Measurements from ENCODE around the gene ADAMTS8.
A peak's percentile ranks its signal among the peaks of the same experiment; 100 is the strongest.

Gene ADAMTS8

DNA sequence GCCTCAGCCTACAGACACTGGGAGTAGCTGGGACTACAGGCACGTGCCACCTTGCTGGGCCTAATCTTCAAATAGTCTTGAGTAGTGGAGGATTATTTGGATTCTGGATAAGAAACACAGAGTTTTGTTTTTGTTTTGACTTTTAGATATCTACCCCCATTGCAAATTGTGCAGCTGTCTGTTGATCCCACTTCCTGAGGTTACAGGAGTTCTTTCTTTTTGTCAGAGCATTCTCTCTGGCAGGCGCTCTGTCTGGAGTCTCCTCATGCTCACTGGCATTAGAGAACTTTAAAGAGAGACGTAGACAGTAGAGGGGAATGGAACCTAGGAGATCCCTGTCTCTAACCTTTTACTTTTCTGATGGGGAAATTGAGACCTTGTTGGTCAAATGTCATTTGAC, 7.8 kb upstream of the ADAMTS8 start:
- DNase-seq, result no peak

GRCh38 chr11:130435671-130436070, 7.3 kb upstream of the ADAMTS8 start:
- no peak for DNase-seq

GRCh38 chr11:130434521-130435223, 6.3 kb upstream of the ADAMTS8 start:
- peak; percentile 51 to 83 for DNase-seq

DNA sequence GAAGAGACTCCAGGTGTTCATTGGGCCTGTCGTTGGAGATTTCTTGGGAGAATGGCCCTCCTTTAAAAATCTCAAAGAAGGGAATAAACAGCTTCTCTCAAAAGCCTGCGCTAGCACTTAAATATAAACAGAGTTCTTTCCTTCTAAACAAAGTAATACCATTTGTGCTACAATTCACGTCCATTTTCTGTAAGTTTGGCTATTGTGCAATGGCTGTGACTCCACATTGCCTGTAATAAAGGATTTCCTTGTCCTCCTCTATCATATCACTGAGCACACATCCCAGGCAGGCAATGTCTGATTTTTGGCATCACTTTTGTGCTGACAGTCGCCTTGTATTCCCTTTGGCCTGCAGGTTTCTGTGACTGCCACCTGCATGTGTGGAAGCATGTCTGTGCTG, 4.9 kb upstream of the ADAMTS8 start:
- no peak for DNase-seq

DNA sequence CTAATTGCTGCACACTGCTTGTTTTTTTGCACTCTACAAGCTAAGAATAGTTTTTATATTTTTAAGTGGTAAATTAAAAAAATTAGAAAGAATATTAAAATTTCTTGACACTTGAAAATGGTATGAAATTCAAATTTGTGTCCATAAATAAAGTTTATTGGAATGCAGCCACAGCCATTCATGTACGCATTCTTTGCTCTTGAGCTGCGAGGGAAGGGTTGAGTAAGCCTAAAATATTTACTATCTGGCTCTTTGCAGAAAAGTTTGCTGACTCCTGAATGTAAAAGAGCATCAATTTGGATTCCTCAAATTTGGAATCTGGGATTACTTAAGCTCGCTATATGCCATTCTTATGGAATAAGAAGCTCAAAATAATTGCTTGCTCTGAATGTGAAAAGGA, 3.4 kb upstream of the ADAMTS8 start:
- DNase-seq, result no peak

GRCh38 chr11:130431331-130431773, 2.9 kb upstream of the ADAMTS8 start:
- peak in 1 of 2 experiments; percentile 46 for DNase-seq

DNA sequence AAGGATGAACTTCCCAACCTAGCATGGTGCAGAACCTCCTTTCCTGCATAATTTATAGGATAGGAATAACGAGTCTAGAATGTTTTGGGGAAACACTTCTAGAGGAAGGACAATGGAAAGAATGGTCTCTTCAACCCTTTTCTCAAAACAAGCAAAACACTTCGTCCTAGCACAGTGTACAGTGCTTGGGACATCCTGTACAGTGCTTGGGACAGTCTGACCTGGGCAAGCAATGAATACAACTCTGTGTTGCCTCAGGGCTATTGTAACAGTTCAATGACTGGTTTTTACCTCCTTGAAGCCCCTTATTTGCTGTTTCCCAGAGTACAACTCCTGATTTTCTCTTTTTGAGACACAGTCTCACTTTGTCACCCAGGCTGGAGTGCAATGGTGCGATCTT, 1.6 kb upstream of the ADAMTS8 start:
- DNase-seq, result no peak

GRCh38 chr11:130429120-130429681, 792 bp upstream of the ADAMTS8 start:
- no peak for DNase-seq

DNA sequence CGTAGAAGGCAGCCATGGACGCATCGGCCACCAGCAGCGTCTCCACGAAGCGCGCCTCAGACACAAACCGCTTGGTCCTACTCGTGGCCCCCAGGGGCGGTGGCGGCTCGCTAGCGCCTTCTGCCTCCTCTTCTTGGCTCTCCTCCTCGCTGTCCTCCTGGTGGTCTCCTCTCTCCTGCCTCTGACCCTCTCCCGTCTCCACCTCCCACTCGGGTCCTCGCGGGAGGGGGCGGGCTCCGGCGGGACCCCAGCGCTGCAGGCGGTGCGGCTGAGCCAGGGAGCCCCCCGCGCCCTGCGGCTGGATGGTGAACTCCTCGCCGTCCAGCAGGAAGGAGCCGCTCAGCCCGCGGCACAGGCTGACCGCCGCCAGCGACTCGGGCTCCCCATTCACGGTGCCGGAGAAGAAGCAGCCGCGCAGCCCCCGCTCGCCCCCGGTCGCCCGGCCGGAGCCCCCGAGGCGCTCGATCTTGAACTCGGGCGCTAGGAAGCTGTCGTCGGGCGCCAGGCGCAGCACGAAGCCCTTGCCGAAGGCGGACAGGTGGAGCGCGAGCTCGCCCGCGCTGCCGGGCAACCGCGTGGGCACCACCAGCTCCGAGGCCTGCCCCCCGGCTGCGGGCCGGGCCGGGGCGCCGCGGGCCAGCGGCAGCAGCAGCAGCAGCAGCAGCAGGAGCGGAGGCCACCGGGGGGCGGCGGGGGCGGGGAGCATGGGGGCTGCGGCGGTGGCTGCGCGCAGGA, 661 bp downstream of the ADAMTS8 start:
- peak in 1 of 2 experiments; percentile 40 for DNase-seq

- no peak for DNase-seq
Observed at GRCh38 chr11:130426837-130427341, 1.5 kb downstream of the ADAMTS8 start.

DNA sequence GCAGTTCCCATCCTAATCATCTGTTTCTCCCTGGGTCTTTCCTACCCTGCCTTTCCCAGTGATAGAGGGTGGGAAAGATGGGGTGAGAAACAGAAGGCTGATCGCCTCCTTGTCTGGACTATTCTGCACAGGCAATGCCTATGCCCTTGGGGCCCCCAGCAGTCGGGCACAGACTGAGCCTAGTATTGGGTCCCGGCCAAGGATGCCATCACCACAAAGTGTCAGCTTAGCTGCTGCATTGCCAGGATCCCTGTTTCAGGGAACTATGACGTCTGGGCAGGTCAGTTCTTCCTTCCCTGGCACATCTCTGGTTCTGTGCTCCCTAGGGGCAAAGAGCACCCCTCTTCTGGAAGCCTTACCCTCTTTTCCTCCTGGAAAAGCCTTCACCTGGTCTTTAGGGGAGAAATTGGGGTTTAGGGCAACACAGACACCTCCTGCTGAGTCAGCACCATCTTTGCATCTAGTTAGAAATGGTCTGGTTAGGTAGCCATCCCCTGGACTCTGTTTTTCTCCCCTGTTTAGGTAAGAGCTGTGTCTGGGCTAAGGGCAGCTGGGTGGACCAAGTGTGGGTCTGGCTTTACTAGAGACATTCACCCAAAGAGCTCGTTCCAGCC, 2.1 kb downstream of the ADAMTS8 start:
- no peak for DNase-seq

DNA sequence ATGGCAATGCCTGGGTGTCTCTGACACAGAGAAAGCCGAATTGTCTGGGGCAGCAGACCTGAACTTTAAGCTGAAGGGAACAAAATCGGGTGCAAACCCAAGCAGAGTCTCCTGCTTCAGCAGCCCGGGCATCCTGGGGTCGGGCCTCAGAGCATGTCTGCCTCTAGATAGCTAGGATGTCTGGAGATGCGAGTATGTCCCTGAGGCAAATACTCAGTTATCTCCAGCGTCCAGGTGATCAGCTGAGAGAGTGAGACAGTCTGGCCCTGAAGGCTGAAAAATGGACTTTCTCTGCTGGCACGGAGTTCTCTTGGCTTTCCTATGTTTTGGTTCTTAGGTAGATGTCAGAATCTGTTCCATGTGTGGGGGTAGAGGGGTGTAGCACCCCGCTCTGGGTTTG, 3.3 kb downstream of the ADAMTS8 start:
- DNase-seq, result no peak

GRCh38 chr11:130424613-130425140, 3.7 kb downstream of the ADAMTS8 start:
- no peak for DNase-seq

DNA sequence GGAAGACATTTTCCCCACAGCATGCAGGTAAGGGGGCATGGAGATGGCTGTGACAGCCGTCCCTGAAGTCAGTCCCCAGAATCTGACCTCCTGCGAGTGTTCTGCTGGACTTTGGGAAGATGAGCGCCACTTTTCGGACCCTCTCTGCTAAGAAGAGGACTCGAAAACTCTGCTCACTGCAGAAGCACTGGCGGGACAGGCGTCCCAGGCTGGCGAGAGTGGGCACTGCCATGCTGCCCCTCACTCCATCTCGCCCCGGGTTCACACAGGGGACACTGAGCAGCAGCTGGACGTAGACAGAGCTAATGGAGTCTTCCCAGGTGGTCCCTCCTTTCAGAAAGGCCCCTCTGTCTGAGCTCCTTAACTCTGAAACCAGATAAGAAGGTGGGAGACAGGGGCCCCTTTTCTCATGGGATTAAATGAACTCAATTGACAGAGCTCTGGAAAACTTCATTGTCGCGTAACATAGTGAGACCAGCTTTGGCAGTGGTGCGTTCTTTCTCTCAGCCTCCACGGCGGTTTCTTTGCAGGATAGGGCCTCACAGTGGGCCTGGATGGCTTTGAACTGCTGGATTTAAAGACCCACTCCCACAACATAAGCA, 4.8 kb downstream of the ADAMTS8 start:
- DNase-seq, result no peak

GRCh38 chr11:130422251-130422995, 6.0 kb downstream of the ADAMTS8 start:
- no peak for DNase-seq

GRCh38 chr11:130421697-130422096, 6.7 kb downstream of the ADAMTS8 start:
- DNase-seq, result no peak

DNA sequence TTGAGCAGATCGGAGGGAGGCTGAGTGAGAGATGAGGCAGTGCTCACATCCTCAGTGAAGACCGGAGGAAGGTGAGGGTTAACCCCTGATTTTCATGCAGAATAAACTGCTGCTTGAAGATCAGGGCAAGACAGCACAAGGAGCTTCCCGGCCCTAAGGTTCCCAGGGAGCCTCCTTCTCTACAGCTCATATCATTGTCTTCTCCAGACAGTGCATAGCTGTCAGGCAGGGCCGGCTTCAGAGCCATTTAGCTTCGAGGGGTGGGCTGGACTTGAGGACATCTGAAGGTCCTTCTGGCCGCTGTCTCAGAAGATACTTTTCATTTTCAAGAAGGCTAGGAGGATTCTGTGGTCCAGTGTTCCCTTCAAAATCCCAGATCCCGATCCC, 7.2 kb downstream of the ADAMTS8 start:
- no peak for DNase-seq

DNA sequence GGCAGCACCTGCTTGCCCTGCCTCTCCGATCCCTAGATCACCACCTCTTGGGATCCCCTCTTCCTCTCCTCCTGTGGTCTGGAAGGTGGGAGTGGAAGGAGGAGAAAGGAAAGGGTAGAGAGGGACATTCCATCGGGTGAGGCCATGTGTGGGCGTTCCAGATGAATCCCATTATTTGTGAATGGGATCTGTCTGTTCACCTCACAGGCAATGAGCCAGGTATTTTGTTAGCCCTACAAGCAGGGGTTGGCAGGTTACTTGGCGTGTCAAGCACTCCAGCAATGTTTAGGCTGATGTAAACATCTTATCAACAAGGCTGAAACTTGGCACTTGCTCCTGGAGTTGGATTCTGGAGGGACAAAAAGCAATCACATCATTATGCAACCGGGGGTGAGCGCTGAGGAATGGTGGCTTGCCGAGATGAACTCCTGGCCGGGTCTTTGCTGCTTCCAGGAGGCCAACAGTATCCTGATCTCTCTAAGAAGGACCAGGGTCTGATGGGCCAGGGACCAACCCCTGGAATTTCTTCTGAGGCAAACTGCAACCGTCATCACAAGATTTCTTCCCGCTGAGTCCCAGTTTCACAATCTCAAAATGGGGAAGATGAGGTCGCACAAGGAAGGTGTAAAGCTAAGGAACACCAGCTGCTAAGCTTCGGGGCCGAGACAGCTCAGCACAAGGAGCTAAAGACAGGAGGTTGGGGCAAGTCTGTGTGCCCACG, 7.8 kb downstream of the ADAMTS8 start:
- DNase-seq, result no peak

GRCh38 chr11:130418756-130419155, 9.7 kb downstream of the ADAMTS8 start:
- no peak for DNase-seq

GRCh38 chr11:130418210-130418609, 10.2 kb downstream of the ADAMTS8 start:
- no peak for DNase-seq

DNA sequence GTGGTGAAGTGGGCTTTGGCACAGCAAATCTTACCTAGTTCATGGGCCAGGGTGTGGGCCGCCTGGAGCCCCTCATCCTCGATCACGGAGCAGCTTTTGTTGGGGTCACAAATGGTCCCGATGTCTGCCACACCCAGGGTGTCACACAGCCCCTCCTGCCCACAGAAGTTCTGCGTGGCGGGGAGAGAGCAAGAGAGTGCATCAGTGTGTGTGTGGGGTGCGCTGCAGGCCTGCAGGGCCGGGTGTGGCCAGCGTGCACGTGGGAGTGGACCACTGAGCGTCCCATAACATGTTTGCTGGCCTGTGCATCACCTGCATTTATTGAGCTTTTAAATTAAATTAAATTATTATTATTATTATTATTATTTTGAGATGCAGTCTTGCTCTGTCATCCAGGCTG, 11.5 kb downstream of the ADAMTS8 start:
- DNase-seq, result no peak

GRCh38 chr11:130416530-130416882, 11.9 kb downstream of the ADAMTS8 start:
- no peak for DNase-seq
